Measurements from ENCODE around the gene METTL2A.
"Not testable (repeated sequence)": the region's sequence is repeated elsewhere in the genome, so short reads cannot be mapped to it uniquely, and the experiment has no call there.

METTL2A gene, protein sequence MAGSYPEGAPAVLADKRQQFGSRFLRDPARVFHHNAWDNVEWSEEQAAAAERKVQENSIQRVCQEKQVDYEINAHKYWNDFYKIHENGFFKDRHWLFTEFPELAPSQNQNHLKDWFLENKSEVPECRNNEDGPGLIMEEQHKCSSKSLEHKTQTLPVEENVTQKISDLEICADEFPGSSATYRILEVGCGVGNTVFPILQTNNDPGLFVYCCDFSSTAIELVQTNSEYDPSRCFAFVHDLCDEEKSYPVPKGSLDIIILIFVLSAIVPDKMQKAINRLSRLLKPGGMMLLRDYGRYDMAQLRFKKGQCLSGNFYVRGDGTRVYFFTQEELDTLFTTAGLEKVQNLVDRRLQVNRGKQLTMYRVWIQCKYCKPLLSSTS

DNA sequence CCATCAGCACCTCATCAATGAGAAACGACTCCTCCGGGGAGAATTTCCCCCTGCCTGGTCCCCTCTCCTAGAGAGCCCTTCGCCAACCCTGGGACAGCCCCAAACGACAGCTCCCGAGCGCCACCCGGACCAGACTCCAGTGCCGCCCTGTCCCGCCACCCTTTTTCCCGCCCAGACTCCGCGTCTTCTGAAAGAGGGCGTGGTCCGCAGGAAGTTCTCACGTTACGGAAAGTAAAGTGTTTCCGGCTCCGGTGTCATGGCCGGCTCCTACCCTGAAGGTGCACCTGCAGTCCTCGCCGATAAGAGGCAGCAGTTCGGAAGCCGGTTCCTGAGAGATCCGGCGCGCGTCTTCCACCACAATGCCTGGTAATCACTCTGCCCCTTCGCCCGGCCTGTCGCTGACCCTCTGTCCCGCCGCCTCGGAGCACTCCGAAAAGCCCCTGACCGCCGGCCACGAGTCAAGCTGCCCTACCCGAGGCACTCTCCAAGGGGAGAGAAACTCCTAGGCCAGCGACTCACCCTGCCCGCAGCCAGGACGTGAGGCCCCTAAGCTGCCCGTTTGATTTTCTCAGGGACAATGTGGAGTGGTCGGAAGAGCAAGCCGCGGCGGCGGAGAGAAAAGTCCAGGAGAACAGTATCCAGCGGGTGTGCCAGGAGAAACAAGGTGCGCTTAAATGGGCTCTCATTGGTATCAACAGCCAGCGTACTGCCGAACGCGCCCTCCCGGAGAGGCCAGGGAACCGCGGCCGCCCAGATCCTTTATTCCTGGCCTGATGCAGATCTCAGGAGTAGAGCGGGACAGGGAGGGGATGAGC lies at the start of gene METTL2A:
METTL2A (plus strand) TSS at position 251 of the 815 bp plus-strand sequence; CDS start at position 257, 6 bp downstream.
- peak; percentile 93 for DNase-seq

DNA sequence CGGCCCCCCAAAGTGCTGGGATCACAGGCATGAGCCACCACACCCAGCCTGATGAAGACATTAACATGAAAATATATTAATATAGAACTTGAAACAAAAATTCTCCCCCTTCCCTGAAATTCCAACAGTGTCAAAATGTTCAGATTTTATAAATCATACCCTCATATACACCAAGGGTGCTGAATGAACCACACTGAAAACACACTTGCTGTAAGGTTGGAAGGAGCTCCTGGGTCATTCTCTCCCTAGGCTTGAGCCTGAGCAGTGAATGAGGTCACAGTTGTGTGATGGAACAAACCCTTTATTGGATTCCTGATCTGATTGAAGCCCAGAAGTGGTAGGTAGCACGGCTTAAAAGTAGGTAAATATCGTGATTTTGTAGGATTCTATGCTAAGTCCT lies 43.4 kb upstream of the METTL2A start, which contains the start of gene EFCAB3:
EFCAB3 (plus strand) TSS at position 301 of the 400 bp plus-strand sequence. CDS start 2,427 bp downstream, outside the sequence.
- no peak for DNase-seq

DNA sequence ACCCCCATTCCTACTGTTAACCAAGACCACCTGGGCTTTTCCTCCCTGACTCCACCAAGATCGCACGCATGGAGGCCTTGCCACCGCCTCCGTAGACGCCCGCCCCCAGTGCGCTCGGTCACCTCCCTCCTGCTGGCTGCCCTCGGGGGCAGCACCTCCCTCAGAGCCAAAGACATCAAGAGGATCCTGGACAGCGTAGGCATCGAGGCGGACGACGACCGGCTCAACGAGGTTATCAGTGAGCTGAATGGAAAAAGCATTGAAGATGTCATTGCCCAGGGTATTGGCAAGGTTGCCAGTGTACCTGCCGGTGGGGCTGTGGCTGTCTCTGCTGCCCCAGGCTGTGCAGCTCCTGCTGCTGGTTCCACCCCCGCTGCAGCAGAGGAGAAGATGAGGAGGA lies 42.1 kb upstream of the METTL2A start:
- DNase-seq, result no peak

DNA sequence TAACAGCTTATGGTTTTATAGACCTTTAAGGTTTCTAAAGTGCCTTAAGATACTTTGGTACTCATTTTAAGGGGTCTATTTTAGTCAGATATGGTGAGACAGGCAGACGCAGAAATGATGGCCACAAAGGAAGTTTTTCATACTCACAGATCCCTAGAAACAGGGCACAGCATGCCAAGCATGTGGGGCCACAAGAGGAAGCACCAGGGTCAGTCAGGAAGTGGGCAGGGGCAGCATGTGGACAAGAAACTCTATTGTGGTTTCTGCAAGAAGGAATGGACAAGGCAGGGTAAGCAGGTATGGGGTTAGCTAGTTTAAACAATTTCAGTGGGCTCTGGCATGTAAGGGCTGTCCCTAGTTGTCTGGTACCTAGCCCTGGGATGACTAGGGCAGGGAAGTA lies 34.8 kb upstream of the METTL2A start:
- DNase-seq, result no peak

DNA sequence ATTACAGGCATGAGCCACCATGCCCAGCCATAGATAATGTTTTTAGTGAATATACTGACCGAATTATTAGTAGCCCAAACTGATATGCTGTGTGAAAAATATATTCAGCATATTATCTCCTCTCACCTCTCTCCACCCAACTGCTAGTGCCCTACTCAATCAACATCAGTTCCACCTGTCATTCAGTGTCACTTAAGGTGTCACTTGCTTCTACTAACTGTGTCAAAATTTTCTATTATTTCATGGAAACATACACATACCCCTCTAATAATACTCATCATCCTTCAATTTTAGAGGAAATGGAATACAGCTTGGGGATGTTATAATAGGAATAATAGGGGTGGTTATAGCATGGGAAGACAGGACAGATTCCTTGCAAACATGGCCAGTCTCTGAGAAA lies 30.8 kb upstream of the METTL2A start:
- DNase-seq, result no peak

DNA sequence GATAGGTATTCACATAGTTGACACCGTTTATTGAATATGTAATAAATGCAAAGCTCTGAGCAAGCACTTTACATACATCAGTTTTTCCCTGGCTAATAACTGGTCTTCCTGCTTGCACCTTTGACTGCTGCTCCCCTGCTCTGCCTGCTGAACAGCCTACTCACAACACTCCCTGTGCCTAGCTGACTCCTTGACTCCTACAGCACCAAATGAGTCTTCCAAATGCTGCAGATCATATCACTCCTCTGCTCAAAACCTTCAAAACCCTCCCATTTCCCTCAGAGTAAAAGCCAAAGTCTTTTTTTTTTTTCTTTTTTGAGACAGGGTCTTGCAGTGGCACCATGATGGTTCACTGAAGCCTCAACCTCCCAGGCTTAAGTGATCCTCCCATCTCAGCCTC lies 24.8 kb upstream of the METTL2A start:
- no peak for DNase-seq

DNA sequence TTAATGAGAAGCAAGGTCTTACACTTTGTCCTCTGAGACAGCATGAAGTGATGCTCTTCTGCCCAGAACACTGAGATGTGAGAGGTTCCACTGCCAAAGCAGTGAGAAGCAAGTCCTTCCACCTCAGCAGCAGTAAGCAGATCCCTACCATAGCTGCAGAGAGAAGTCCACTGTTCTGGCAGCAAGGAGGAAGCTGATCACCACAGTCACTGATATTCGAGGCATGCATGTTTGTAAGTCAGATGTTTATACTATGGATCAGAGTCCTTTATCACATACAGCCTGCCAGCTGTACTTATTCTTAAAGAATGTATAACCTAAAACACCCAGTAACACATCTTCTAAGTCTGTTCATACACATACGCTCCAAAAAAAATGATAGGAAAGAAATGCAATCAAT lies 18.2 kb upstream of the METTL2A start:
- no peak for DNase-seq

DNA sequence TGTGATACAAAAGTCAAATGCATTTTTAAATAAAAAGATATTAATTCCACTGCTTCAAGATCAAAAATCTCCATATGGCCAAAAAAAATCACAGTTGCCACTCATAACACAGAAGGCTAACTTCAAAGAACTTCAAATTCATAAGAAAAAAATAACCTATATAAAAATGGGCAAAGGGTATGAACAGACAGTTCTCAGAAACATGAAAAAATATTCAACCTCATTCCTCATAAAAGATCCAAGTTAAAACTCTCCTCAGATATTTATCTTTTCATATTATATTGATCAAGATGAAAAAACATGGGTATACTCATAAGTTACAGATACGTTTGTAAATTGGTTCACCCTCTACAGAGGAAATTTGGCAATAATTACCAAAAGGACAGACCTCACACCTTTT lies 10.6 kb upstream of the METTL2A start:
- DNase-seq, result not testable (repeated sequence)

DNA sequence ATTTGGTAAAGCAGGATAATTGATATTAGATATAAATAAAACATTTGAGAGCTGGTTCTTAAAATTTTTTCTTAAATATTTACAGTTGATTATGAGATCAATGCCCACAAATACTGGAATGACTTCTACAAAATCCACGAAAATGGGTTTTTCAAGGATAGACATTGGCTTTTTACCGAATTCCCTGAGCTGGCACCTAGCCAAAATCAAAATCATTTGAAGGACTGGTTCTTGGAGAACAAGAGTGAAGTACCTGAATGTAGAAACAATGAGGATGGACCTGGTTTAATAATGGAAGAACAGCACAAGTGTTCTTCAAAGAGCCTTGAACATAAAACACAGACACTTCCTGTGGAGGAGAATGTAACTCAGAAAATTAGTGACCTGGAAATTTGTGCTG lies 2.5 kb downstream of the METTL2A start:
- not testable (repeated sequence) for DNase-seq

DNA sequence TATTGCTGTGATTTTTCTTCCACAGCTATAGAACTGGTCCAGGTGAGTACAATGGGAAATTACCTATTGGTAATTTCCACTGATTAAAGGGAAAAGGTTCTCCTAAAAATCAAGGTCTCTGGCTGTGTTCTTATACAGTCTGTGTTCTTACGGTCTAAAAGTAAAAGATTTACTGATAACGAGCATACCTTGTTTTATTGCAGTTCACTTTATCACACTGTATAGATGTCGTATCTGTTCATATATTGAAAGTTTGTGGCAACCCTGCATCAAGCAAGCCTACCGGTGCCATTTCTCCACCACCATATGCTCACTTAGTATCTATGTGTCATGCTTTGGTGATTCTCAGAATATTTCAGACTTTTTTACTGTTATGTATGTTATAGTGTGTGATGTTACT lies 11.6 kb downstream of the METTL2A start:
- DNase-seq, result not testable (repeated sequence)

DNA sequence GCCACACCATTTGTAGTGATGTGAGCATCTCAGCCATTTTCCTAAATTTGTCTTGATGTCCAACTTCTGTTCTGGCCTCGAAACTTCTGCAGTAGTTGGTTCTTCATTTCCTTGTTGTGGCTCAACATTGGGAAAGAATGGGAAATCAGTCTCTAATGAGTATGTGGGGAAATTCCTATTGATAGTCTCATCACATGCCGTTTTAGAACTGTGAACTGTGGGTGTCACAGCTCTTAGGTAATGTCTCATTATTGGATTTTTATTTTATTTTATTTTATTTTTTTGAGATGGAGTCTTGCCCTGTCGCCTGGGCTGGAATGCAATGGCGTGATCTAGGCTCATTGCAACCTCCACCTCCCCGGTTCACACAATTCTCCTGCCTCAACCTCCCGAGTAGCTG lies 17.5 kb downstream of the METTL2A start:
- not testable (repeated sequence) for DNase-seq

DNA sequence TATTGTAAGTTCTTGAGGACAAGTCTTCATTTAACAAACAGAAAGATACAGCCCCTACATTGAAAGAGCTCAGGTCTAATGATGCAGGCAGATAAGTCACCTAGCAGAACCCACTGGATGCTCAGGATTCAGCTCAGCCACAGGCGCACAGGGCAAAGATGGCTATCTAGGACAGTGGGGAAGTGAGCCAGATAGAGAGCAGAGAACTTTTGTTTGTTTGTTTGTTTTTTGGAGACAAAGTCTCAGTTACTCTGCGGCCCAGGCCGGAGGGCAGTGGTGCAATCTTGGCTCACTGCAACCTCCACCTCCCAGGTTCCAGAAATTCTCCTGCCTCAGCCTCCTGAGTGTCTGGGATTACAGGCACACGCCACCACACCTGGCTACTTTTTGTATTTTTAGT lies 20.4 kb downstream of the METTL2A start:
- DNase-seq, result no peak

DNA sequence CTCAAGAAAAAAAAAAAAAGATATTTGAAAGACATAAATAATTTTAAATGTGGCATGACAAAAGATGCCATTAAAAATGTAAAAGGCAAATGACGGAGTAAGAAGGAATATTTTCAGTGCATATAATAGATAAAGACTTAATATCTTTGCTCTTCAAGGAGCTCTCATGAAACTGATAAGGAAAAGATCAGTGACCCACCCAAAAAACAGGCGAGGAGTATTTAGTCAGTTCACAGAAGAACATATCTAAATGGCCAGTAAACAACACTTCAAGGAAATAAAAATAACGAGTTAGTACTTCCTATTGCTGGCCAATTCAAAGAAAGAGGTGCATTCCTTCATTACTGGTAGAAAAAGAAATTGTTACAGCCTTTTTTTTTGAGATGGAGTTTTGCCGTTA lies 22.1 kb downstream of the METTL2A start:
- not testable (repeated sequence) for DNase-seq

DNA sequence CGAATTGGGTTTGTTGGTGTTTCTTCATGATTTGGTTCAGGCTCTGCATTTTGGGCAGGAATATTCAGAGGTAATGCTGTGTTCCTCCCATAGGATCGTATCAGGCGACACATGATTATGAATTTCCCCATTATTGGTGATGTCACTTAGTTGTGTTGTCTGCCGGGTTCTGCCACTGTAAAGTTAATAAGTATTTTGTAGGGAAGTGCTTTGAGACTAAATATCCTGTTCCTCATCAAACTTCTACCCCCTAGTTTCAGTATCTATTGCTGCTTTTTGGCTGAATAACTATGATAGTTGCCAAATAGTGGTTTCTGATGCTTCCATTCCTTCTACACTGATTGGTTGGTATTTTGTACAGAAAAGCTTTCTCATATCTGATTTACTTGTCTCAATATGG lies 28.5 kb downstream of the METTL2A start:
- not testable (repeated sequence) for DNase-seq

DNA sequence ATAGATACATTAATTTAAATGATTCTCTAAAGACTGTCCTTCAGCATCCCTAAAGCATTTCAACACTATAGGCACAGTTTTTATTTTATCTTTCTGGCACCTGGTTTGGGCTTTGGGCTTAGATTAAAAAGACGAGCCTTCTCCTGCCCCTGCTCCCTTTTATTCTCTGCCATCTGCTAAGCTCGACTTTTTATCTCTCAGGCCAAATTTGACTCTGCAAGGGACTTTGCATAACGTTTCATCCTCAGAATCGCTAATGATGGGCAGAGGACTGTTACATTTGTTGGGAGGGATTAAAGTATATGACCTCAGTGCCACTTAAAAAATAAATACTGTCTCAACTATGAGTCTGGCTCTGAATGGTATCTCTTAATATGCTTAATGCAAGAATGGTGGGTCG lies 29.3 kb downstream of the METTL2A start:
- not testable (repeated sequence) for DNase-seq

DNA sequence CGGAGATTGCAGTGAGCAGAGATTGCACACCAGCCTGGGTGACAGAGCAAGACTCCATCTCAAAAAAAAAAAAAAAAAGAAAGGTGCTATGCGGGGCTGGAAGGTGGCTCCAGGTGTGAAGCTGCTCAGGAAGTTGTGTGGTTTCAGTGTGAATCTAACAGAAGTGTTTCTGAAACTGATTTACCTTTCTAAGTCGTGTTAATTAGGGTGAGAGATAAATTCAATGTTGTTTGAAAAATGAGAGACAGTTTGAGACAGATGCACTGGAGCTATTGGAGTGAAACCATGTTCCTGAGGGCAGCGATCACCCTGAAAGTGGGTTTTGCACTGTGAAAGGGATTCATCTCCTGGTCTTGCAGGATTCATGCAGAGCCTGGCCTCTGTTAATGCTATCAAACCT lies 30.0 kb downstream of the METTL2A start:
- DNase-seq, result not testable (repeated sequence)

DNA sequence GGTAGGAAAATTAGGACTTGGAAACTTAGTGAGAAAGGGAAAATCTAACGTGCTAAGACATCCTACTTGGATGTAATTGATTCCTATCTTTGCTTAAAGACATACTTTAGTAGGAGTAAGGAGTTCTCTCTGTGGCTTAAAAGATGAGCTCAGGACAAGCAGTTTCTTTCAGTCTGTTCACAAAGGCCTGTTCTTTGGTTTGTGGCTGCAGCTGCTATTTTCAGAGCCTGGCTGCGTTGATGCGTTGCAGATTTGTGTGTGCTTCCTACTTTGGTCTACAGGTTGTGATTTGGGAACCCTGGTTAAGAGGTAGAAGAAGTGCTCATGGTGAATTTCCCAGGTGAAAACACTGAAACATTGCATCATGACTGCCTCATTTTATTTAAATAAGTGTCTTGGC lies 30.4 kb downstream of the METTL2A start:
- DNase-seq, result not testable (repeated sequence)

DNA sequence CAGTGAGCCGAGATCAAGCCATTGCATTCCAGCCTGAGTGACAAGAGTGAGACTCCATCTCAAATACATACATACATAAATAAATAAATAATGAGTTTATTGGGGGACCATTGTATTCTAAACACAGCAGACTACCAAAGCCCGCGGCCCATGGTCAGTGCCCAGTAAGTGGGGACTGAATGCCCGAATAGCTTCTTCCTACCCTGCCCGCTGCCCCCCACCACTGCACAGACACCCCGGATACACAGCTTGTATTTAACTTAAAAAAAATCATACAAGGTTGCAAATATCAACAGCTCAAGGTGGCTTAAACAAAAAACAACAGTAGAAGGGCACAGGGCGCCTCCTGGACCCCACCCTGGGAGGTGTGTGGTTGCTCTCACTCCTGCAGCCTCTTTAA lies 32.3 kb downstream of the METTL2A start:
- DNase-seq, result no peak

DNA sequence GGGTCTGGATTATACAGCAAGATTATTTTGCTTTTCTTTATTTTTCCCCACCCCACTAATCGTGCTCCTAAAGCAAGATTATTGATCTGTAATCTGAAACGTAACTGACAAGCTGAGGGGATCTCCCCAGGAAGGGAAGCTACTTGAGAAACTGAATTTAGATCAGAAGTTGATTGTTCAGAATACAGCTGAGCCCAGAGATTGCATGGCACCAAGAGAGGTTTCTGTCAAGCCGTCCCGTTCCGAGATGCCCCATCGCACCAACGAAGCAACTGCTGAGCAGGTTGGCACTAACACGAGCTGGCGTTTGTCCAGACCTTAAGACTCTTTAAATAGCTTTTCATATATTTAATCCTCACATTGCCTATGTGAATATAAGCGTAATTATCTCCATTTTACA lies 34.8 kb downstream of the METTL2A start:
- not testable (repeated sequence) for DNase-seq

DNA sequence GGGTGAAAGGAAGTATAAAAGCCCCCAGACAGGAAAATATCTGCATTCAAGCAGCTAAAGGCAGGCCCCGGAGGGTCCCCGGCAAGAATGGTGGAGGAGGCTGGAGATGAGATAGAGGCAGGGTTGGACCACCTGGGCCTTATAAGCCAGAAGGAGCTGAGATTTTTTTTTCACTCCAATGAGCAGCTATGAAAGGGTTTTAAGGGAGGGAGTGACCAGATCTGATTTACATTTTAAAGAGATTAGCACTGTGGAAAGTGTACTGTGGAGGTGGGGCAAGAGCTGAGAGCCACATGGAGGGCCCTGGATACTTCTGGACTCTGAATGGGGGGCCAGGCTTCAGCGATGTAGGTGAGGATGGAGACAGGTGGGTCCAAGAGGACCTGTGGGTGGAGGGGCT lies 40.7 kb downstream of the METTL2A start:
- not testable (repeated sequence) for DNase-seq

DNA sequence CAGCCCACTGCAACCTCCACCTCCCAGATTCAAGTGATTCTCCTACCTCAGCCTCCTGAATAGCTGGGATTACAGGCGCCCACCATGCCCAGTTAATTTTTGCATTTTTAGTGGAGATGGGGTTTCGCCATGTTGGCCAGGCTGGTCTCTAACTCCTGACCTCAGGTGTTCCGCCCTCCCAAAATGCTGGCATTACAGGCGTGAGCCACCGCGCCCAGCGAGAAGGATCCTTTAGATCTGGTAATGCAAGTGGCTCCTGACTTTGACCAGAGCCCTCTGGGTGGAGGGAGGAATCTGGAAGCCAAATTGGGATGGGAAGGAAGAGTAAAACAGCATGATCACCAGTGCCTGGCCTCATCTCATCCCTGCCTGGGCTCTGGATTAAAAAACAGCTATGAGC lies 41.6 kb downstream of the METTL2A start:
- DNase-seq, result not testable (repeated sequence)

DNA sequence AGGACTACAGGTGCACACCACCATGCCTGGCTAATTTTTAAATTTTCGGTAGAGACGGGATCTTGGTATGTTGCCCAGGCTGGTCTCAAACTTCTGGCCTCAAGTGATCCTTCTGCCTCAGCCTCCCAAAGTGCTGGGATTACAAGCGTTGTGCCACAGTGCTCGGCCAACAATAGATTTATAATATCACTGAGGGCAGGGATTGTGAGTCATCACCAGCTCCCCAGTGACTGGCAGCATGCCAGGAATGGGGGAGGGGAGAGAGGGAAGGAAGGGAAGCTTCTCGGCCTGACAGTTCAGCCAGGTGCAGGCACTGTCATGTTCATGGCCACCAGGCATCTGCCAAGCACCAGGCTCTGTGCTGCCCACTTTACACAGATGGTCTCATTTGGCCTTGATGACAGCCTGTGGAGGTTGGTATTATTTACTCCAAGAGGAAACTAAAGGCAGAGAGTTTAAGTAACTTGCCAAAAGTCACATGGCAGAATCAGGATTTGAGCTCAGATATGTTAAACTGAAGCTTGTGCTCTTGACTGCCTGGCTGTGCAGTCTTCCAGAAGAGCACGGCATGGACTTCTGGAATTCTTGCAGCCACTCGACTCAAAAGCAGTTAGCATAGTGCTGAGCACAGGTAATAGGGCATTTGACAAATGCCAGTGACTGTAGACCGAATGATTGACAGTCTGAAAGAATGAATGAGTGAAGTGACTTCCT lies 47.1 kb downstream of the METTL2A start:
- DNase-seq, result peak; percentile 84

DNA sequence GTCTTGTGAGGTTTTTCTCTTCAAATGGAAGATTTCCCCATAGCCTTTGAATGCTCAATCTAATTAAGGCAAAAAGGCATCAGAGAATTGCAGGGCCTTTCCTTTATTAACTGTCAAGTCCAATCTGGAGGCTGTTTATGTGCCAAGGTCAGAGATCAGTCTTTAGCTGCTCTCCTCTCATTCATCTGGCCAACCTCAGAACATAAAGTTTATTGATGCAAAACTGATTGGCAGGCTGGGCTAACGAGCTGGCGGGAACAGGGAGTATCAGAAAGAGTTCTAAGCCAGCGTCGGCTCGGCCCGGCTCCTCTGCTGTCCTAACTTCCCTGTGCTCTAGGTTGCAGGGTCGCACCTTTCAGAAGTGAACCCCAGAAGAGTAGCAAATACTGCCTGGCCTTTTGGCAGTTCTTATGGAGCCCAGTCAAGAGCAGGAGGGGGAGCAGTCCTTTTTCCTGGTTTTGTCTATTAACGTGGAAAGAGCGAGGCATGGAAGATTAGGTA lies 47.7 kb downstream of the METTL2A start:
- not testable (repeated sequence) for DNase-seq

All from NCI-H774 (cell line).